Breast epithelium (tissue), 3 donors: ENCODE results near the gene MXRA7.

Source experiments
- POLR2AphosphoS5 ChIP-seq, 3 donors: sonication (generic); formaldehyde crosslinking; IDR thresholded peaks; one replicate each; pipeline ENCODE4 v1.6.1; 2017; ENCODE audit warnings: antibody characterized with exemption in 3 of 3
- TF ChIP-seq, protein P1 (sequence below), 3 donors: fragments of 450-650 bp; IDR thresholded peaks; one replicate each; pipeline ENCODE4 v1.5.1; 2016 to 2017; ENCODE audit warnings: antibody characterized with exemption in 3 of 3, mild to moderate bottlenecking in 3 of 3, moderate library complexity in 3 of 3

DNA sequence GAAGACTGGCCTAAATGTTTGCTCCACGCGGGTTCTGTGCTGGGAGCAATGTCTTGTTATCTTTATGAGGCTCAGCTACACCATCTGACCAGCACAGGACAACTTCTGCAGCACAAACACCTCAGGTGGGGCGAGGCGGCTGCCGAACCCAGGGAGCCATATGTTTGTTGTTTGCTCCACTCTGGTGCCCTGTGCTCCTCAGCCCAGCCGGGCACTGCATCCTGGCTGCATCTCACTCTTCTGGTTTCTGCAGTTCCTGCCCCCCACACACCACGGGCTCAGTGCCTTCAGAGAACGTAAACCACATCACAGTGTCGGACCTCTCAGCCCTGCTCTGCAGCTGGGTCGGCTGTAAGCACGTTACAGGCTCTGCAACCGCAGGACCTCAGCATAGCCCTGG, 32.4 kb downstream of the MXRA7 start:
- TF ChIP-seq, protein P1, sequence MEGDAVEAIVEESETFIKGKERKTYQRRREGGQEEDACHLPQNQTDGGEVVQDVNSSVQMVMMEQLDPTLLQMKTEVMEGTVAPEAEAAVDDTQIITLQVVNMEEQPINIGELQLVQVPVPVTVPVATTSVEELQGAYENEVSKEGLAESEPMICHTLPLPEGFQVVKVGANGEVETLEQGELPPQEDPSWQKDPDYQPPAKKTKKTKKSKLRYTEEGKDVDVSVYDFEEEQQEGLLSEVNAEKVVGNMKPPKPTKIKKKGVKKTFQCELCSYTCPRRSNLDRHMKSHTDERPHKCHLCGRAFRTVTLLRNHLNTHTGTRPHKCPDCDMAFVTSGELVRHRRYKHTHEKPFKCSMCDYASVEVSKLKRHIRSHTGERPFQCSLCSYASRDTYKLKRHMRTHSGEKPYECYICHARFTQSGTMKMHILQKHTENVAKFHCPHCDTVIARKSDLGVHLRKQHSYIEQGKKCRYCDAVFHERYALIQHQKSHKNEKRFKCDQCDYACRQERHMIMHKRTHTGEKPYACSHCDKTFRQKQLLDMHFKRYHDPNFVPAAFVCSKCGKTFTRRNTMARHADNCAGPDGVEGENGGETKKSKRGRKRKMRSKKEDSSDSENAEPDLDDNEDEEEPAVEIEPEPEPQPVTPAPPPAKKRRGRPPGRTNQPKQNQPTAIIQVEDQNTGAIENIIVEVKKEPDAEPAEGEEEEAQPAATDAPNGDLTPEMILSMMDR (IDR thresholded peaks at IDR 0.05), result no peak
- TF ChIP-seq POLR2AphosphoS5 (IDR thresholded peaks at IDR 0.05), result no peak
